B cell (primary cell): ENCODE results near the gene FHIT.

Source experiments
- EZH2 ChIP-seq: IDR thresholded peaks from 2 replicates; pipeline ENCODE4 v1.6.1; 2012; ENCODE audit warnings: borderline replicate concordance, low read depth, mild to moderate bottlenecking, moderate library complexity, low read length; ENCODE audit not compliant: insufficient read depth, poor library complexity, severe bottlenecking
- TF ChIP-seq, protein P1 (sequence below): fragments of 200-600 bp; IDR thresholded peaks from one replicate; pipeline ENCODE4 v1.8.0; 2022; ENCODE audit warnings: antibody characterized with exemption, mild to moderate bottlenecking

DNA sequence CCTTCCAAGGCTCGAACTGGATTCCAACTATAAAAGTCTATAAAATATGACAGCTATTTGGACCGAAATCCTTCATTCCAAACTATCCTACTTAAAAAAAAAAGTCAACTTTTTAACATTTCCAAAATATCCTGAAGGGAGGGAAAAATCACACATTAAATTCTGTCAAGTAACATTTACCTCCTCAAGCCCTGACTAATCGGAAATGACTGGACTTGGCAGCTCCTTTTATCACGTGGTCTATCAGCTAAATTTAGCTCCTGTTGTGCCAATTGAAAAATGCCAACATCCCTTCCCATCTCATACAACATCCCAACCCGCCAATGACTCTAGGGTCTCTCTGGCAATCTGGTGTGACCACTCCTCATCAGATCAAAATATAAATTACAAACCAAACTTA is 297.9 kb downstream of the FHIT start:
- no peak for TF ChIP-seq EZH2
- TF ChIP-seq, protein P1, sequence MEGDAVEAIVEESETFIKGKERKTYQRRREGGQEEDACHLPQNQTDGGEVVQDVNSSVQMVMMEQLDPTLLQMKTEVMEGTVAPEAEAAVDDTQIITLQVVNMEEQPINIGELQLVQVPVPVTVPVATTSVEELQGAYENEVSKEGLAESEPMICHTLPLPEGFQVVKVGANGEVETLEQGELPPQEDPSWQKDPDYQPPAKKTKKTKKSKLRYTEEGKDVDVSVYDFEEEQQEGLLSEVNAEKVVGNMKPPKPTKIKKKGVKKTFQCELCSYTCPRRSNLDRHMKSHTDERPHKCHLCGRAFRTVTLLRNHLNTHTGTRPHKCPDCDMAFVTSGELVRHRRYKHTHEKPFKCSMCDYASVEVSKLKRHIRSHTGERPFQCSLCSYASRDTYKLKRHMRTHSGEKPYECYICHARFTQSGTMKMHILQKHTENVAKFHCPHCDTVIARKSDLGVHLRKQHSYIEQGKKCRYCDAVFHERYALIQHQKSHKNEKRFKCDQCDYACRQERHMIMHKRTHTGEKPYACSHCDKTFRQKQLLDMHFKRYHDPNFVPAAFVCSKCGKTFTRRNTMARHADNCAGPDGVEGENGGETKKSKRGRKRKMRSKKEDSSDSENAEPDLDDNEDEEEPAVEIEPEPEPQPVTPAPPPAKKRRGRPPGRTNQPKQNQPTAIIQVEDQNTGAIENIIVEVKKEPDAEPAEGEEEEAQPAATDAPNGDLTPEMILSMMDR: no peak
